HepG2 (cell line): Measurements from ENCODE around the gene CAPZA1. TPM values are rescaled to one million over a fixed set of nuclear protein-coding genes. Genes with fewer than 3 reads are reported as not detected.
A peak's percentile ranks its signal among the peaks of the same experiment; 100 is the strongest.

Source experiments
- ATAC-seq: fragments of 200-7000 bp; cut with Tn5 transposase; 3 replicates; pipeline ENCODE4 v1.9.1; 2020; ENCODE audit warnings: mild to moderate bottlenecking, moderate library complexity
- BruUV-seq: library from RNA; stranded (reverse); fragments of 400-500 nt; replicated peaks from 2 replicates; lab custom pipeline; 2021; lab: Mats Ljungman, UMichigan
- CTCF ChIA-PET: fragments of 300-600 bp; formaldehyde crosslinking; extraction: SDS; loops from one replicate; lab custom pipeline; 2021; ENCODE audit warnings: low total read pairs, inconsistent platforms, low intra/inter-chr PET ratio; lab: Yijun Ruan, JAX
- POLR2A ChIA-PET: fragments of 350-600 bp; sonication (Branson Sonifier 250); formaldehyde crosslinking; loops from one replicate; lab custom pipeline; 2020; ENCODE audit warnings: antibody characterized with exemption, inconsistent platforms; lab: Yijun Ruan, JAX
- DNase-seq: peaks from one replicate; pipeline ENCODE4 v3.0.0-alpha.2; 2015; ENCODE audit warnings: low spot score
- FAIRE-seq: peaks from 3 replicates; lab custom pipeline; 2011; peaks lifted over from hg19 to GRCh38; lab: Jason Lieb, UNC
- H2AFZ ChIP-seq: one replicate; pipeline ENCODE4 v1.6.1; 2011; ENCODE audit warnings: low read length, inconsistent platforms
- H3K27ac ChIP-seq: fragments of 300-600 bp; 3 replicates; pipeline ENCODE4 v1.8.0; 2011; ENCODE audit warnings: mixed run types, mild to moderate bottlenecking, mixed read lengths, low read length, inconsistent platforms; ENCODE audit not compliant: insufficient read depth; ENCODE audit errors: extremely low read length
- H3K27me3 ChIP-seq, 2 experiments: fragments of 200-600 bp in 1 of 2; 2 replicates in 1 of 2; 3 replicates in 1 of 2; pipeline versions ENCODE4 v1.6.0 to v1.8.0; 2011; ENCODE audit warnings: low read length in 2 of 2, mild to moderate bottlenecking in 2 of 2, moderate library complexity in 2 of 2, inconsistent platforms in 1 of 2; ENCODE audit not compliant: insufficient read depth in 2 of 2, control insufficient read depth in 1 of 2
- H3K36me3 ChIP-seq, 2 experiments: fragments of 200-600 bp in 1 of 2; replicated peaks in 1 of 2; 2 replicates in 1 of 2; 3 replicates in 1 of 2; pipeline versions ENCODE4 v1.5.1 to v1.8.0; 2011; ENCODE audit warnings: low read length in 2 of 2, inconsistent platforms in 1 of 2; ENCODE audit not compliant: insufficient read depth in 2 of 2, control insufficient read depth in 1 of 2
- H3K4me1 ChIP-seq: 2 replicates; pipeline ENCODE4 v1.5.1; 2012; ENCODE audit warnings: low read length, inconsistent platforms; ENCODE audit not compliant: insufficient read depth
- H3K4me2 ChIP-seq: 2 replicates; pipeline ENCODE4 v1.6.0; 2011; ENCODE audit warnings: low read depth, low read length, inconsistent platforms
- H3K4me3 ChIP-seq, 3 experiments: fragments of 200-600 bp in 1 of 3; sonication (generic), shearing (Covaris generic) in 1 of 3; replicated peaks in 1 of 3; 2 replicates each; pipeline ENCODE4 v1.5.1; 2011 to 2016; ENCODE audit warnings: low read length in 3 of 3, inconsistent platforms in 2 of 3, low read depth in 2 of 3, mild to moderate bottlenecking in 2 of 3, control low read depth in 1 of 3, mixed read lengths in 1 of 3; ENCODE audit not compliant: insufficient read depth in 1 of 3
- H3K79me2 ChIP-seq: one replicate; pipeline ENCODE4 v1.6.1; 2011; ENCODE audit warnings: low read length, inconsistent platforms; ENCODE audit not compliant: insufficient read depth
- H3K9ac ChIP-seq: 2 replicates; pipeline ENCODE4 v1.6.0; 2011; ENCODE audit warnings: mild to moderate bottlenecking, low read depth, low read length, inconsistent platforms; ENCODE audit not compliant: insufficient read depth
- H3K9me3 ChIP-seq: 2 replicates; pipeline ENCODE4 v1.5.1; 2012; ENCODE audit warnings: mild to moderate bottlenecking, low read length
- H4K20me1 ChIP-seq: 2 replicates; pipeline ENCODE4 v1.6.0; 2011; ENCODE audit warnings: inconsistent platforms, mild to moderate bottlenecking, low read length, moderate library complexity; ENCODE audit not compliant: insufficient read depth
- AHR ChIP-seq: IDR thresholded peaks from 2 replicates; pipeline ENCODE4 v1.6.1; 2018; ENCODE audit warnings: missing genetic modification reagents, missing compliant biosample characterization
- TEAD3 ChIP-seq: optimal IDR thresholded peaks from 2 replicates; pipeline ENCODE3; 2016; ENCODE audit warnings: borderline replicate concordance
- ZNF564 ChIP-seq: sonication (generic); formaldehyde crosslinking; IDR thresholded peaks from 2 replicates; pipeline ENCODE4 v1.8.1; 2023; ENCODE audit warnings: mild to moderate bottlenecking, missing genetic modification reagents
- WGBS: methylation state at CpG from one replicate; pipeline ENCODE4 v1.1.6; 2017; ENCODE audit warnings: low lambda C conversion rate; 5-methylcytosine and 5-hydroxymethylcytosine counted together
- in situ Hi-C: cut with HindIII; loops from 2 replicates; pipeline ENCODE4 v1.10.0; 2017; ENCODE audit warnings: low pct_unique_long_range_greater_than_20kb; ENCODE audit not compliant: extremely low pct_ligation_motif_present
- intact Hi-C: fragments of 100-400 bp; cut with micrococcal nuclease; formaldehyde crosslinking; loops from one replicate; pipeline ENCODE4 v1.10.0; 2022; ENCODE audit not compliant: unreplicated experiment
- polyA plus RNA-seq, 8 experiments: library from polyadenylated mRNA; depleted of rRNA in 3 of 8; stranded (reverse) in 7 of 8; unstranded in 1 of 8; fragments of >200 nt; fragmentation: Illumina TruSeq in 4 of 8; extraction: Trizol in 4 of 8; gene quantifications; 2 replicates each; pipeline versions ENCODE4 v1.2.1 to v1.2.3, GENCODE V29; 2011 to 2016; ENCODE audit warnings: low read depth in 4 of 8, missing spikeins in 1 of 8, mixed read lengths in 1 of 8; ENCODE audit not compliant: insufficient read depth in 1 of 8
- total RNA-seq, 5 experiments: library from RNA; depleted of rRNA; stranded (reverse); fragments of >200 nt; fragmentation: Illumina TruSeq; extraction: Trizol; gene quantifications; 2 replicates each; pipeline ENCODE4 v1.2.3, GENCODE V29; 2016; ENCODE audit warnings: low read depth in 1 of 5
- TF ChIP-seq, protein P1 (sequence below): sonication (generic); formaldehyde crosslinking; IDR thresholded peaks from 2 replicates; pipeline ENCODE4 v1.4.0; 2020; ENCODE audit warnings: mild to moderate bottlenecking, missing genetic modification reagents
- TF ChIP-seq, protein P2 (sequence below): sonication (generic); formaldehyde crosslinking; IDR thresholded peaks from 2 replicates; pipeline ENCODE4 v1.4.0; 2020; ENCODE audit warnings: missing genetic modification reagents, mild to moderate bottlenecking, borderline replicate concordance
- TF ChIP-seq, protein P3 (sequence below): IDR thresholded peaks from 2 replicates; pipeline ENCODE4 v1.6.1; 2012; ENCODE audit warnings: low read depth, low read length, improper control_type of control experiment
- TF ChIP-seq, protein P4 (sequence below): sonication (generic); formaldehyde crosslinking; IDR thresholded peaks from 2 replicates; pipeline ENCODE4 v1.5.1; 2020; ENCODE audit warnings: mild to moderate bottlenecking, missing genetic modification reagents

The CAPZA1 gene
- total and polyA plus RNA-seq, 2 of the 13 experiments (the other 11 are each of a cell fraction or from before 2014, with no cell fraction given), result 67.0 to 117 TPM

DNA sequence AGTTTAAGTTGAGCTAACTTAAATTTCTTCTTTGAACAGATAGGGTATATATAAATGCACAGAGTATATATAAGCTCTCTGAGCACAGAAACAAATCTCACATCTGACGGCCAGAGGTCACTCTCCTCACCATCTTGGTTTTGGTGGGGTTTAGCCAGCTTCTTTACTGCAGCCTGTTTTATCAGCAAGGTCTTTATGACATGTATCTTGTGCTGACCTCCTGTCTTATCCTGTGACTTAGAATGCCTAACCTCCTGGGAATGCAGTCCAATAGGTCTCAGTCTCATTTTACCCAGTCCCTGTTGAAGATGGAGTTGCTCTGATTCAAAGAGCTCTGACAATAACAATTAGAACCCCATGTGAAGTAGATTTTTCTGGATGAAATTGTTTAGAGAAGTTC, 53.2 kb downstream of the CAPZA1 start (continued):
- TF ChIP-seq, protein P1, sequence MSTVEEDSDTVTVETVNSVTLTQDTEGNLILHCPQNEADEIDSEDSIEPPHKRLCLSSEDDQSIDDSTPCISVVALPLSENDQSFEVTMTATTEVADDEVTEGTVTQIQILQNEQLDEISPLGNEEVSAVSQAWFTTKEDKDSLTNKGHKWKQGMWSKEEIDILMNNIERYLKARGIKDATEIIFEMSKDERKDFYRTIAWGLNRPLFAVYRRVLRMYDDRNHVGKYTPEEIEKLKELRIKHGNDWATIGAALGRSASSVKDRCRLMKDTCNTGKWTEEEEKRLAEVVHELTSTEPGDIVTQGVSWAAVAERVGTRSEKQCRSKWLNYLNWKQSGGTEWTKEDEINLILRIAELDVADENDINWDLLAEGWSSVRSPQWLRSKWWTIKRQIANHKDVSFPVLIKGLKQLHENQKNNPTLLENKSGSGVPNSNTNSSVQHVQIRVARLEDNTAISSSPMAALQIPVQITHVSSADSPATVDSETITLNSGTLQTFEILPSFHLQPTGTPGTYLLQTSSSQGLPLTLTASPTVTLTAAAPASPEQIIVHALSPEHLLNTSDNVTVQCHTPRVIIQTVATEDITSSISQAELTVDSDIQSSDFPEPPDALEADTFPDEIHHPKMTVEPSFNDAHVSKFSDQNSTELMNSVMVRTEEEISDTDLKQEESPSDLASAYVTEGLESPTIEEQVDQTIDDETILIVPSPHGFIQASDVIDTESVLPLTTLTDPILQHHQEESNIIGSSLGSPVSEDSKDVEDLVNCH (CRISPR knock-in tag), result no peak
- TF ChIP-seq, protein P2, sequence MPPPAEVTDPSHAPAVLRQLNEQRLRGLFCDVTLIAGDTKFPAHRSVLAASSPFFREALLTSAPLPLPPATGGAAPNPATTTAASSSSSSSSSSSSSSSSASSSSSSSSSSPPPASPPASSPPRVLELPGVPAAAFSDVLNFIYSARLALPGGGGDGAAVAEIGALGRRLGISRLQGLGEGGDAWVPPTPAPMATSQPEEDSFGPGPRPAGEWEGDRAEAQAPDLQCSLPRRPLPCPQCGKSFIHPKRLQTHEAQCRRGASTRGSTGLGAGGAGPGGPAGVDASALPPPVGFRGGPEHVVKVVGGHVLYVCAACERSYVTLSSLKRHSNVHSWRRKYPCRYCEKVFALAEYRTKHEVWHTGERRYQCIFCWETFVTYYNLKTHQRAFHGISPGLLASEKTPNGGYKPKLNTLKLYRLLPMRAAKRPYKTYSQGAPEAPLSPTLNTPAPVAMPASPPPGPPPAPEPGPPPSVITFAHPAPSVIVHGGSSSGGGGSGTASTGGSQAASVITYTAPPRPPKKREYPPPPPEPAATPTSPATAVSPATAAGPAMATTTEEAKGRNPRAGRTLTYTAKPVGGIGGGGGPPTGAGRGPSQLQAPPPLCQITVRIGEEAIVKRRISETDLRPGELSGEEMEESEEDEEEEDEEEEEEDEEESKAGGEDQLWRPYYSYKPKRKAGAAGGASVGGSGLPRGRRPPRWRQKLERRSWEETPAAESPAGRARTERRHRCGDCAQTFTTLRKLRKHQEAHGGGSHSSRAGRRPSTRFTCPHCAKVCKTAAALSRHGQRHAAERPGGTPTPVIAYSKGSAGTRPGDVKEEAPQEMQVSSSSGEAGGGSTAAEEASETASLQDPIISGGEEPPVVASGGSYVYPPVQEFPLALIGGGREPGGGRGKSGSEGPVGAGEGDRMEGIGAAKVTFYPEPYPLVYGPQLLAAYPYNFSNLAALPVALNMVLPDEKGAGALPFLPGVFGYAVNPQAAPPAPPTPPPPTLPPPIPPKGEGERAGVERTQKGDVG (CRISPR knock-in tag), result no peak
- TF ChIP-seq, all 625 proteins: peak for 0

DNA sequence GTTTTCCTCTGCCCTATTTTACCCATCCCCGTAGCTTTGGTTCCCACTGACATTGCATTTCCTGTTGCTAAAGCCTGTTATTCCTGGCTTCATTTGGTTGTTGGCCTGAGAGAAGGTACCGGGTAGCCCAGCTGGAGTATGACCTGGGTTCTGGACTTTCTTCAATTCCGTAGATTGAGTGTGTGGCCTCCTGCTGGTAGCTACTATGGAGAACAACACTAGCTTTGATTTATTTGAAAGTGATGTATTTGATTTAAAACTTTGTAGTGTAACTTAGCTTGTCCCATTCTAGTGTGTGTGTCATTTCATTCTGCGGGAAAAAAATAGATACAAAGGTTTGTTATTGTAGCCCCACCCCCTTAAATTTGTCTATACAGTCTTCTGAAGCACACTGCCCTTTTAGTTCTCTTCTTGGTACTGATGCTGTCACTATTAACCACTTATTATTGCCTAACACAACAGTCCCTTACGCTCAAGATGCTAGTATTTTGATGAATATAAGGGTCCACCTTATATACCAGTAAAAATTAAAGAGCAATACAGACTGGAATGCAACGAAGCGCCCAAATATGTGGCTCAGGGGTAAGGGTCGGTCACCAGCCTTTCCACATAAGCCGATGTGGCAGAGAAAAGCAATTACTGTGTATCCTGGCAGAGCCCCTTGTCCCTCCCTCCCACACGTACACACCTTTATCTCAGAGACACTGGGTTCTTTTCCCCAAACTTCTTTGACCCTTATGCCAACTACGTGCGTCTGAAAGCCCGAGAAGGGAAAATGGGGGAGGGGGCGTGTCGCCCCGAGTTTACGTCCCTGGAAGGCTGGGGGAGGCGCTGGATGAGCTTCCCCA, 54.2 kb downstream of the CAPZA1 start:
- WGBS, result 10% methylated on average over 18 of the region's 18 CpGs
- no peak overlapping the region for H2AFZ ChIP-seq
- peak; percentile 52 for DNase-seq
- intact Hi-C loops, result loop anchor here (2.0 kb wide), 2 partner anchors 25 to 55 kb away; partner anchors contain the start of genes CAPZA1 and ST7L
- H3K27me3 ChIP-seq, result no peaks in the 10 kb centered on the region; a peak in 1 of 5 replicates
- peaks cover 36% of the 10 kb centered on the region for H3K79me2 ChIP-seq
- no peaks in the 10 kb centered on the region for H4K20me1 ChIP-seq
- in situ Hi-C loops, result loop anchor here (5.0 kb wide), 1 partner anchor 33 kb away; the partner anchor contains the start of gene RHOC
- peak overlapping the region; percentile 92 for H3K9ac ChIP-seq
- no peak for FAIRE-seq
- TSS peak; percentile 71 for BruUV-seq
- H3K9me3 ChIP-seq, result no peaks in the 10 kb centered on the region
- peak; percentile 47 for ATAC-seq
- peak overlapping the region; percentile 82 to 91 (median 83) for H3K4me3 ChIP-seq
- POLR2A ChIA-PET, result interaction anchor here (0.8 to 5.5 kb wide), 15 partner anchors 9 to 279 kb away, joined by 3 to 251 read pairs (median 7); partner anchors contain the start of genes PPM1J, RHOC and ST7L
- peak overlapping the region; percentile 91 for H3K4me2 ChIP-seq
- peaks cover 3 to 17% of the 10 kb centered on the region in 2 experiments; a peak in 3 of 5 replicates for H3K36me3 ChIP-seq
- peak overlapping the region; percentile 90 for H3K27ac ChIP-seq
- H3K4me1 ChIP-seq, result peaks cover 43% of the 10 kb centered on the region
- CTCF ChIA-PET, result interaction anchor here (0.7 to 3.7 kb wide), 2 partner anchors 17 to 33 kb away, joined by 3 to 17 read pairs; partner anchors contain the start of gene RHOC
- TF ChIP-seq TEAD3 (CRISPR knock-in tag), result peak; percentile 45
- TF ChIP-seq AHR (CRISPR knock-in tag), result peak; percentile 56; the same call in 1 of the 2 replicates
- TF ChIP-seq ZNF564 (CRISPR knock-in tag), result 0 out of 2 replicates have a peak, but pooled peaks have one; percentile 63
- TF ChIP-seq, protein P3, sequence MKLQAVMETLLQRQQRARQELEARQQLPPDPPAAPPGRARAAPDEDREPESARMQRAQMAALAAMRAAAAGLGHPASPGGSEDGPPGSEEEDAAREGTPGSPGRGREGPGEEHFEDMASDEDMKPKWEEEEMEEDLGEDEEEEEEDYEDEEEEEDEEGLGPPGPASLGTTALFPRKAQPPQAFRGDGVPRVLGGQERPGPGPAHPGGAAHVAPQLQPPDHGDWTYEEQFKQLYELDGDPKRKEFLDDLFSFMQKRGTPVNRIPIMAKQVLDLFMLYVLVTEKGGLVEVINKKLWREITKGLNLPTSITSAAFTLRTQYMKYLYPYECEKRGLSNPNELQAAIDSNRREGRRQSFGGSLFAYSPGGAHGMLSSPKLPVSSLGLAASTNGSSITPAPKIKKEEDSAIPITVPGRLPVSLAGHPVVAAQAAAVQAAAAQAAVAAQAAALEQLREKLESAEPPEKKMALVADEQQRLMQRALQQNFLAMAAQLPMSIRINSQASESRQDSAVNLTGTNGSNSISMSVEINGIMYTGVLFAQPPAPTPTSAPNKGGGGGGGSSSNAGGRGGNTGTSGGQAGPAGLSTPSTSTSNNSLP, result 0 out of 2 replicates have a peak, but pooled peaks have one; percentile 31
- TF ChIP-seq, protein P4, sequence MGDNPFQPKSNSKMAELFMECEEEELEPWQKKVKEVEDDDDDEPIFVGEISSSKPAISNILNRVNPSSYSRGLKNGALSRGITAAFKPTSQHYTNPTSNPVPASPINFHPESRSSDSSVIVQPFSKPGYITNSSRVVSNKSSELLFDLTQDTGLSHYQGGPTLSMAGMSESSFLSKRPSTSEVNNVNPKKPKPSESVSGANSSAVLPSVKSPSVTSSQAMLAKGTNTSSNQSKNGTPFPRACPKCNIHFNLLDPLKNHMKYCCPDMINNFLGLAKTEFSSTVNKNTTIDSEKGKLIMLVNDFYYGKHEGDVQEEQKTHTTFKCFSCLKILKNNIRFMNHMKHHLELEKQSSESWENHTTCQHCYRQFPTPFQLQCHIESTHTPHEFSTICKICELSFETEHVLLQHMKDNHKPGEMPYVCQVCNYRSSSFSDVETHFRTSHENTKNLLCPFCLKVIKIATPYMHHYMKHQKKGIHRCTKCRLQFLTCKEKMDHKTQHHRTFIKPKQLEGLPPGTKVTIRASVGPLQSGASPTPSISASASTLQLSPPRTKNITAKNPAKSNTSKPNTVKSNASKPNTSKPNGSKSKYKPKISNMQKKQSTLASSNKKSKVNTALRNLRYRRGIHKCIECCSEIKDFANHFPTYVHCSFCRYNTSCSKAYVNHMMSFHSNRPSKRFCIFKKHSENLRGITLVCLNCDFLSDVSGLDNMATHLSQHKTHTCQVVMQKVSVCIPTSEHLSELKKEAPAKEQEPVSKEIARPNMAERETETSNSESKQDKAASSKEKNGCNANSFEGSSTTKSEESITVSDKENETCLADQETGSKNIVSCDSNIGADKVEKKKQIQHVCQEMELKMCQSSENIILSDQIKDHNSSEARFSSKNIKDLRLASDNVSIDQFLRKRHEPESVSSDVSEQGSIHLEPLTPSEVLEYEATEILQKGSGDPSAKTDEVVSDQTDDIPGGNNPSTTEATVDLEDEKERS (CRISPR knock-in tag), result peak; percentile 43; the same call in 1 of the 2 replicates
